Measurements from ENCODE around the gene SLC24A3.

SLC24A3 gene

GRCh38 chr20:19530006-19530405 lies 317.6 kb downstream of the SLC24A3 start:
- no peak overlapping the region for H3K4me3 ChIP-seq (replicated peaks; ENCODE audit: low read depth, low read length)
- TF ChIP-seq CTCF (IDR thresholded peaks at IDR 0.05; ENCODE audit: low read depth, low read length, missing control alignments), result no peak
- DNase-seq (ENCODE audit: extremely low read depth, low read depth), result no peak

- H3K4me3 ChIP-seq (replicated peaks; ENCODE audit: low read depth, low read length), result no peak overlapping the region
- TF ChIP-seq CTCF (IDR thresholded peaks at IDR 0.05; ENCODE audit: low read depth, low read length, missing control alignments), result no peak
- DNase-seq (ENCODE audit: extremely low read depth, low read depth), result no peak
These were observed 319.0 kb downstream of the SLC24A3 start for GRCh38 chr20:19531446-19531845.

GRCh38 chr20:19538556-19538955 lies 326.1 kb downstream of the SLC24A3 start:
- DNase-seq (ENCODE audit: extremely low read depth, low read depth), result no peak
- no peak for TF ChIP-seq CTCF (IDR thresholded peaks at IDR 0.05; ENCODE audit: low read depth, low read length, missing control alignments)
- H3K4me3 ChIP-seq (replicated peaks; ENCODE audit: low read depth, low read length), result no peak overlapping the region

- TF ChIP-seq CTCF (IDR thresholded peaks at IDR 0.05; ENCODE audit: low read depth, low read length, missing control alignments), result no peak
These were observed 326.7 kb downstream of the SLC24A3 start for GRCh38 chr20:19539191-19539590.

GRCh38 chr20:19540392-19540791 lies 327.9 kb downstream of the SLC24A3 start:
- DNase-seq (ENCODE audit: extremely low read depth, low read depth), result no peak
- H3K4me3 ChIP-seq (replicated peaks; ENCODE audit: low read depth, low read length), result no peak overlapping the region
- no peak for TF ChIP-seq CTCF (IDR thresholded peaks at IDR 0.05; ENCODE audit: low read depth, low read length, missing control alignments)

More at GRCh38 chr20:19539191-19539590, 326.7 kb downstream of the SLC24A3 start:
- H3K4me3 ChIP-seq (replicated peaks; ENCODE audit: low read depth, low read length), result no peak overlapping the region
- no peak for DNase-seq (ENCODE audit: extremely low read depth, low read depth)

GRCh38 chr20:19543101-19543500 lies 330.7 kb downstream of the SLC24A3 start:
- no peak for TF ChIP-seq CTCF (IDR thresholded peaks at IDR 0.05; ENCODE audit: low read depth, low read length, missing control alignments)
- no peak overlapping the region for H3K4me3 ChIP-seq (replicated peaks; ENCODE audit: low read depth, low read length)
- no peak for DNase-seq (ENCODE audit: extremely low read depth, low read depth)

- no peak for TF ChIP-seq CTCF (IDR thresholded peaks at IDR 0.05; ENCODE audit: low read depth, low read length, missing control alignments)
- no peak overlapping the region for H3K4me3 ChIP-seq (replicated peaks; ENCODE audit: low read depth, low read length)
- no peak for DNase-seq (ENCODE audit: extremely low read depth, low read depth)
These were observed 332.2 kb downstream of the SLC24A3 start for GRCh38 chr20:19544684-19545083.
